HCEC 1CT (cell line): ENCODE results near the gene OSBPL10.

ENCODE experiments used
- DNase-seq: peaks from one replicate; pipeline ENCODE4 v3.0.0-alpha.2; 2017

Gene OSBPL10

DNA sequence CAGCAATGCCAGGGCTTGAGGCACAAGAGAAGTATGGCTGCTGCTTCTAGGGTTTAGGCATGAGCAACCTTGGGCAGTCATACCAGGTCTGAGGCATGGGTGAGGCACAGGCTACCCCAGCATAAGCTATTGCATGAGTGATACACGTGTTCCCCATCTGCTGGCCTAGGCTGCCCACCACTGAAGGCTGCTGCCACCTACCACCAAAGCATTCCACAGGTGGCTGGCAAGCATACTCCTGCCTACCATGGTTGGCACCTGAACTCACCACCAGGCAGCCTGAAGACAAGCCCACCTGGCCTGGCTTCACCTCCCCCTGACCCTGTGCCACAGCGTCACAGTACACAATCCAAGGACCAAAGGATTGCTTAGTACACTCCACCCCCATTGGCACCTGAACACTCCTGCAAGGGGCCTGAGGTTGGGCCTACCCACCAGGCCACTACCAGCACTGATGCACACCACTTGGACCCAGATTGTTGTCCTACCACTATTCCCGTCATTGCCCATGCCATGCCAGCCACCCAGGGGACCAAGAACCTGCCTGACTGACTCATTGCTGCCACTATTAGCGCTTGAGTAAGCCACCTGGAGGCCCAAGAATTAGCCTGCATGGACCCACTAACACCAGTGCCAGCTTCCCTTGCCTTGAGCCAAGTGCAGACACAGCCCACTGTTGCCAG, 332.6 kb downstream of the OSBPL10 start:
- no peak for DNase-seq

DNA sequence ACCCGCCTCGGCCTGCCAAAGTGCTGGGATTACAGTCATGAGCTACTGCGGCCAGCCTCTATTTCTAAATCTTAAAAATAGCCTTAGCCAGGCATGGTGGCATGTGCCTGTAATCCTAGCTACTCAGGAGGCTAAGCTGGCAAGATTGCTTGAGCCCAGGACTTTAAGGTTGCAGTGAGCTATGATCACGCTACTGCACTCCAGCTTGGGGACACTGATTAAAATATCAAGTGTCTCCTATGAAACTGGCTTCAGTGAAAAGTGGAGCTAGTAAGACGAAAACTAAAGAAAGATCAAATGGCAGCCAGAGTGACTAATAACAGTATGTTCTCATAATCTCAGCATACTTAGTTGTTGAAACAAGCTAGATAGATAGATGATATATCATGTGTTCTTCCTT, 335.8 kb downstream of the OSBPL10 start:
- DNase-seq: no peak

DNA sequence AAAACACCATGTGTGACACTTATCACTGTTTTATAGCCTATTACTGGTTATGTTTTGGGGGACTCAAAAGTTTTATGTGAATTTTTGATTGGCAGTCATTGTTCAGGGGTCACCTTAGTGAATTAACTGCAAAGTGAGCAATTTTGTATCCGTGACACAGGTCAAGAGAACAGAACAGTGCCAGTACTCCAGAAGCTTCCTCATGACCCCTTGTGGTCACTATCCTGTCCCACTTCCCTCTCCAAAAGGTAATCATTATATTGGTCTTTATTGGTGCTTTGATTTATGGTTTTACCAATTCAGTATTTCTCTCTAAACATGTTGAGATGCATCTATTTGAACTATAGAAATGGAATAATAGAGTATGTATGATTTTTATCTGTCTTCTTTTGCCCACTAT, 341.2 kb downstream of the OSBPL10 start:
- no peak for DNase-seq

DNA sequence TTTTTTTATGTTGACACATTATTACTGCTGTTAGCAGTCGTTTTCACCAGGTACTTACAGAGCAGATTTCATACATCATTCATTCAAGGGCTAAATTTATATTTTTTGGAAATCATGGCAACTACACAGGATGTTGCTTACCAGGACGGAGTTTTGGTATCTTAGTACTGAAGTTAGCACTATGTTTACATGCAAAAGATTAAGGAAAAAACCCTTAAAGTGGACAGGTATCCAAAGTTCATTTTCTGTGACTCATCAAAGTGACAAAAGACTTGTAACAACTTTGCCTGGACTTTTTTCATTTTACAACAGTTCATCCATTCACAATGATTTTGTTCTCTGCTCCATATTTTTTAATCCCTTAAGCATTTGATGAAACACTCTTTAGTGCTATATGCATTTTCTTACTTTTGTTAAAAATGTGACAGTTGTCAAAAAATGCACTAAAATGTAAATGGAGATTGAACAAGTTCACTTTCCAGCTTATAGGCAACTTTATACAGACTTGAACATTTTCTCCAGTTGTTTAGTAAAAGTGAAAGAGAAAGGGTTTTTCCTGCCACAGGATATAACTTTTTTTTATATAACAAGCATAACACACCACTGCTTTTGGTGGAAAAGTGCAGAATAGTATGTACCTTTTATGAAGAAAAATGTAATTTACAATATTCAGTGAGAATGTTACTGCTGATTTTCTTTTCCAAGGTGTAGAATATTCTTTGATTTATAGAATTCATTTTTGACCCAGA, 344.2 kb downstream of the OSBPL10 start:
- no peak for DNase-seq

DNA sequence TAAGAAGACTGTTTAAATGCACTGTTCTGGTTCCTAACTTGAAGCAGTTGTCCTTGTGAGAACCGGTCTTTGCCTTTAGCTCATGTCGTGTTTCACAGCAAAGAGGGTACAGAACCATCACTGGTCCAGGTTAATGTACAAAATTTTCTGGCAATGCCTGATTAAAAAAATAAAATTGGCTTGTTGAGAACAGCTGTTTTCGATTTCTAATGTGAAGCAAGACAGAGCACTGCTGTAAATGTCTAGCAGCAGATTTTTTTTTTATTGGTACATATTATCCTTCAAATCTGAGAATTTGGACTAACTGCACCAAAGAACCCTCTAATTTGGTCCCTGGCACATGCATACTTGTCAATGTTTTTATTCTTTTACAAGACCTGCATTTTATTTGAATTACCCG, 345.0 kb downstream of the OSBPL10 start:
- no peak for DNase-seq

DNA sequence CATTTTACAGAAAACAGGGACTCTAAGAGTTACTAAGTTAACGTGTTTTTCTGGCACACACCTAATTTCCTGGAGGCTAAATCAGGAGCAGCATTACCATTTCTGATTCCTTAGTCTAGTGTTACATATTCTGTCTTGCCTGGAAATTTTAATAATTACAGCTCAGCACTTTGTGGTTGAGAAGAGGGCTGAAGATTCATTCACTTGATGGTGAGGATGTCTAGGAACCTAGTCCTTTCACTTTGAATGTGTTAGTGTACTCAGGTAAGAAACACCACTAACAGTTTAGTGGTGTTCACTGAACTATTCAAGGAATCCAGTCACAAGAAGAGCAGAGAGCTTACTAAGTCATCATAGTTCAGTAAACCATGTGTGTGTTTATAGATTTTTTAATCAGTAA, 345.5 kb downstream of the OSBPL10 start:
- DNase-seq: no peak

DNA sequence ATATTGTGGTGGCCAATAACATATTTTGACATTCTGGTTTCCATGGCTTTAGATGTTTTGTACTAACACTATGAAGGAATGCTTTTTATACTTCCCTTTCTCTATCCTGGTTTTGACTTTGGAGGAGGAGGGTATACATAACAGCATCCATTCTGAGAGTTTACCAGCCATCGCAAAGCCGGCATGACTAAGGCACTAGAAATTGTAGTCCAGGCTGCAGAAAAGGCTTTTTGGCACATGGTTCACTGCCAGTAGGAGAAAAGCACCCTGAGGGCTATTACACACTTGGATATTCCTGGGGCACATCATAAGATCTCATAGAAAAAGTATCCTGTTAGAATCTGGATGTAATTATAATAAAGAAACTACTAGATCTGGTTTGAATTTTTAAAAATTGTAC, 346.6 kb downstream of the OSBPL10 start:
- DNase-seq: no peak

DNA sequence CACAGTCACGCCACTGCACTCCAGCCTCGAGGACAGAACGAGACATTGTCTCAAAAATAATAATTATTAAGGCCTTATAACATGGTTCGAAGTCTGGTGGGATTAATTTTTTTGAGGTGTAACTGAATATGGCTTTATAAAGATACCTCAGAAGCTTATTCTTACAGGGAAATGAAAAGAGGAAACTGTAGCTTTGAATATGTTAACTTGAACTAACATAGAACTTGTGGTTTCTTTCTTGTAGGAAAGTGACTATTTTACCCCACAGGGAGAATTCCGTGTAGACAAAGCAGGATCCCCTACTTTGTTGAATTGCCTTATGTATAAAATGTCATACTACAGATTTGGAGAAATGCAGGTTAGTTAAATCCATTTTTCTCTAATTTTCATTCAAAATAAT, 352.0 kb downstream of the OSBPL10 start:
- no peak for DNase-seq

DNA sequence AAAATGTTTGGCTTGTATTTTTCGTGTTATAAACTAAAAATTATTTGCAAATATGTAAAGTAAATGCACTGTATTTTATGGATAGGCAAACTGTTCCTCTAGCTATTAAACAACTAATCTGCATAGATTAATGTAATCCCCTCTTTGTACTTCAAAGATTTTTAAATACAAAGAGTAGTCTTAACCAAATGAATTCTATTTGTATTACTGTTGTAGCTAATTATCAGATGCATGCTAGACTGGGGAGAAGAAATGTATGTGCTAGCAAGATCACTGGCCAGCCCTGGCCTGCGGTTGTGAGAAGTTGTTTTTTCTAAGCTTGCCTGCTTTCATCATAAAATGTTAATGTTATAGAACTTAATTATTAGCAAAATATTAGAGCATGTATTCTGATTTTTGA, 355.7 kb downstream of the OSBPL10 start:
- DNase-seq: no peak

DNA sequence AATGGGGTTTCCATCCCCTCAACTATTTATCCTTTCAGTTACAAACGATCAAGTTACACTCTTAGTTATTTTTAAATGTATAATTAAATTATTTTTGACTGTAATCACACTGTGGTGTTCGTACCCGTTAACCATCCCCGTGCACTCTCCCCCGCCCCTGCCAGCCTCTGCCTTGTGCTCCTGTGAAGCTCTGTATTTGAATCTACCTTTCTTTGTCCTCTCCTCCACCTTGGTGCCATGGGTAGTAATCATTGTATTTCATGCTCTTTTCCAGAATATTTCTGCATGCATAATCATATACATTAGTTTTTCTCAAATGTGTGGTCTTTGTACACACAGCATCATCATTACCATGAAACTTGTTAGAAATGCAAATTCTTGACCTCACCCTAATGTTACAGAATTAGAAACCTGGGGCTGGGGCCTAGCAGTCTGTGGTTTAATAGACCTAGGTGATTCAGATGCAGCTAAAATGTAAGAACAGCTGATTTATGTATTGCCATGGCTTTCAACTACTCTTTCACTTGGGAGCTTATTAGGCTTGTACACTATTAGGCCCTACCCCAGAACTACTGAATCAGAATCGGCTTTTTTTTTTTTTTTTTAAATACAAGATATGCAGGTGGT, 356.9 kb downstream of the OSBPL10 start:
- no peak for DNase-seq

DNA sequence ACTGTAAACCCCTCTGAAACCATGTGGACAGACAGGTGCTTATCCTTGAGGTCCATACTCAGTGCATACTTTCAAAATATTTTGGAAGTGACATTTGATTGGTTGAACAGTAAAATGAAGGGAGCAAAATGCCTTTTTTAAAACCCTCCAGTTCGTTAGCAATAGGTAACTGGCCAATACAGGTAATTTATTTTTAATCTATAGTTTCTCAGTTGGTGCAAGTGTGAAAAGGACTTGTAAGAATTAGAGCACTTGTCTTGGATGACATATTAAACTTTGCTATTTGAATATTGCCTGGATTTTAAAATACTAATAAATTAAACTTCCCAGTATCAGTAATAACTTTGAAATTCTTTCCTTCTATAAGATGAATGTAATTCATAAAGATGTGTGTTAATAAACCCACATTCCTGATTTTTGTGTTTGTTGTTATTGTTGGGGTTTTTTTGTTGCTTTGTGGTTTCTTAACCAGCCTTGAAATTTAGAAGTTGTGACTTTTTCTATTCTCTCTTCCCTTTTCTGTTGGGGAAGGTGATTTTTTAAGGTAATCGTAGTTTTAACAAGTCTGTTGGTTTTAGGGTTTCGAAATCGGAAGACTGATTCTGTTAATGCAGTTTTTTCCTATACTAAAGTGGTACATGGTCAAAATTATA, 358.3 kb downstream of the OSBPL10 start:
- no peak for DNase-seq

DNA sequence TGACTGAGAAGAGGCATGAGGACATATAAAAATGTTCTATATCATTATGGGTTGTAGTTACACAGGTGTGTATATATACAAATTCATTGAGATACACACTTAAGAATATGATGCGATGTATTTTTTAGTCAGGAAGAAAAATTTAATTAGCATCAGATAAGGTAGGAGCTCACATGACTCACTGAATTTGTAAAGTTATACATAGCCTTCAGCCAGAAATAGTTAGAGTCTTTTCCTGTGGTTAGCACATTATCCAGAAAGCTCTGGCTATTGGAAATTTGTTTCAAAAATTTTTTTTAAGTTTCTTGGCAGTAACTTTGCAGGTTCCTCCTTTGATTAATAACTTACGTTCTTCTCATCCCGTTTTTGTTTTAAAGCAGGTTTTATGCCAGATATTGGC, 359.7 kb downstream of the OSBPL10 start:
- no peak for DNase-seq

DNA sequence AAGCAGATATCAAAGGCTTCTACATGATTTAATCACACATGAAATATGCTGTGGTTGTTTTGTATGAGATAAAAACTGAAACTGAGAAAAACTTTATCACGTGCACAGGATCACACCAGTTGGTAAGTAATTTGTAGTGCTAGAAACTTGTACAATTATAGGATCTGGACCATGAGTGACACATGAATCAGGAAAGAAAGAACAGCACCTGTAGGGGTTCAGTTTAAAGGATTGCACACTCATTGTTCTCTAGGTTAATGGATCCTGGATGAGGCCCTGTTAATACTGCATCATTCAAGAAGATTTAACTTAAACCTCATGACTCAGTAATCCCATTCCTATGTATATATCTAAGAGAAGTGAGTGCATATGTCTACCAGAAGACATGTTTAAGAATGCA, 360.4 kb downstream of the OSBPL10 start:
- no peak for DNase-seq

DNA sequence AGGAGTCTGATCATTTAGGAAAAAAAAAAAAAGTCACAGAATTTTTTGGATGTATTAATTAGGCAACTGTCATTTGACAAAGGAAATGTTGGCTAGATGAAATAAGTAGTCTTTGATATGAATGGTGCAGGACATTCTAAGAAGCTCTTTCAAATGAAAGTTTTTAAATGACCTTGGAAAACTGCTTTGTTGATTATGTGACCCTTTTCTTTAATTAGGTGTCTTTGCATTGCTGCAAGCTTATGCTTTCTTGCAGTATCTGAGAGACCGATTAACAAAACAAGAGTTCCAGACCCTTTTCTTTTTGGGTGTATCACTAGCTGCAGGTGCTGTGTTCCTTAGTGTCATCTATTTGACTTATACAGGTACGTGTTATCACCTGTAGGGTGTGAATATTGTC, 364.4 kb downstream of the OSBPL10 start:
- no peak for DNase-seq

DNA sequence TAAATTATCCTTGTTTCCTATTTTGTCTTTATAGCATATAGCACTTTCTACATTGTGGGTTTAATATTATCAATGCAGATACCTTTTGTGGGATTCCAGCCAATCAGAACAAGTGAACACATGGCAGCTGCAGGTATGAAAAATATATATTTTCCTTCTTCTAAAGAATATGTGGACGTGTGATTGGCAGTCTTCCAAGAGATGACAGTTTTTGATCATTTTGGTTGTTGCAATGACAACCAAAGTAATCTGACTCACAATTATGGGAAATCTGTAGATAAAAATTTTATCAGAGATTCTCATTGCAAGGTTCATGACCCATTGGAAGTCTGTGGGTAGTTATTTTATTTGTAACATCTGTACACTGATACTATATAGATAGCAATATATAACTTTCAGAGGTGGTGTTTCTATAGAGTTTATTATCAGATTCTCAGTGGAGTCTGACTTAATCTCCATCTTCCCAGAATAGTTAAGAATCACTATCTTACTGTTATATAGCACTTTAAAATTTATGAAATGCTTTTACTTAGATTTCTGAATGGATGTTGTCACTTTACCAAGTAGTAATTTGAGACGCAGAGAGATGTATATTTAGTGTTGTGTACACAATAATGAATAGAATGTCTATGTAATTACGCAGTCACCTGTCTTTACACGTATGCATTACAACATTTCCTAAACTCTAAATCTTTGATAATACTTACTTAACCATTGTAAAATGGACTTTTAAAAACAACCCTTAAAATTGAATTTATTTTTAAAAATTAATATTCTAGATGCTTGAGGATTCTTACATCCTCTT, 365.8 kb downstream of the OSBPL10 start:
- no peak for DNase-seq

DNA sequence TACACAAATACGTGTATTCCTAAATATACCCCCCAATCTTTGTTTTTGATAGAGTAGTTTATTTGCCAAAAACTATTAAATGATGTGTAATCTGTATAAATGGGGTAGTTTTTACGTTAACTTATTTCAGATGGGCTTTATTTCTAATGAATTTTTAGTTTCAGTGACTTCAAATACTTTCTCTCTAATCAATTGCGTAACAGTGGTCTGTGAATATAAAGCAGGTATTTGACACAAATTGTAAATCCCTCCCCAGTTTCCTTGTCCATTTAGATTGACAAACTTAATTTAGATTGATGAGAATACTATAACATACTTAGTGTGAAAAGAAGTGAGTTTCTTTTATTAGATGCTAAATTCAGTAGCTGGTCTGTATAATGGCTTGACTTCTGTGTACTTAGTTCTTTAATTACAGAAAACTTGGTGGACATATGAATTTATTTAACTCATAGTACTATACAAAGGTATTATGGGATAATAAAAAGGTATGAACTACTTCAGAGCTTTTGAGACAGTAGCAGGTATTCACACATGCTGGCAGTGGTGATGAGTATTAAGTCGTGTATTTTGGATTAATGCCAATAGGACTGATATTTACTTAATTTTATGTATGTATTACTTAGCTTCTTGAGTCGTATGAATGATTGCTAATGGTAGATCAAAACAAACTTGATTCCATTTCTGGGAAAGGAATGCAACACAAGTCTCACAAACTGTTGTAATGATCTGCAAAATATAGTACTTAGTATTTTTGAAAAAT, 366.7 kb downstream of the OSBPL10 start:
- no peak for DNase-seq

DNA sequence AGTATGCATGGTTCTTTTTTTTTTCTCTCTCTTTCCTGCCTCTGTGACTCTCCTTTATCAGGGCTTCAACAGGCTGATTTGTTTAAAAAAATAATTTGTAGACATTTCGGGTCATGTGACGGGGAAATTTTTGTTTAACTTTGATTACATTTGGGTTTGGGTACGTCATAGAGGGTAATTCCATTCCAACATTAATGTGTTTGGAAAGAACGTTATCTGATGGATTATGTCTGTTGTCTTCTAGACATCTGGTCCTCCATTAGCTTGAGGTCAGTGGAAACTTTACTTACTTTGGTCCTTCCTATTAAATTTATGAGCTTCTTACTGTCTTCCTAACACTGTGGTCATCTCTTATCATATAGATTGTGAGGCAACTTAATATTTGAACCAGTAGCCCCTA, 367.4 kb downstream of the OSBPL10 start:
- no peak for DNase-seq

DNA sequence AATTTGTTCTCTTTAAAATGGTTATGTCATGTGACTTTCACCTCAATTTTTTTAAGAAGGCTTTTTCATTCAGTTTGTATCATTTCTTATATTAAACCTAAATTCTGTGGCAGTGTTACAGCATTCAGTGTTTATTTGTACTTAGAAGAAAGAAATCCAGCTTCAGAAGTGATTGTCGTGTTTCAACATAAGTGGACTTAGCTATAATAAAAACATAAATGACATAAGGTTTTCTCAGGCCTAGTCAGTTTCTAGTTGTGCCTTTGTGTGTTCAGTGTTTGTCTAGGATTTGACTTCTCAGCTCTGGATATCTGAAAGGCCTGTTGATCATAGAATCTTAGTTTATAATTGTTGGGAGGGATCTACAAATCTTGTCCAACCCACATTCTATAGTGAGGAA, 367.9 kb downstream of the OSBPL10 start:
- DNase-seq: no peak
